Astrocyte (in vitro differentiated cells and primary cell): ENCODE results near the gene WDR83. TPM values are rescaled to one million over a fixed set of nuclear protein-coding genes. Genes with fewer than 3 reads are reported as not detected.

ENCODE experiments used
- DNase-seq: peaks from one replicate; pipeline ENCODE4 v3.0.0-alpha.2; 2010; ENCODE audit warnings: low read depth
- FAIRE-seq: peaks from 2 replicates; lab custom pipeline; 2011; peaks lifted over from hg19 to GRCh38; lab: Jason Lieb, UNC
- H2AFZ ChIP-seq: 2 replicates; pipeline ENCODE4 v1.6.0; 2012; ENCODE audit warnings: low read depth, low read length, inconsistent platforms
- H3K27ac ChIP-seq: 2 replicates; pipeline ENCODE4 v1.5.1; 2011; ENCODE audit warnings: low read depth, low read length, inconsistent platforms
- H3K27me3 ChIP-seq: 2 replicates; pipeline ENCODE4 v1.6.0; 2011; ENCODE audit warnings: low read length, inconsistent platforms; ENCODE audit not compliant: insufficient read depth
- H3K36me3 ChIP-seq: 2 replicates; pipeline ENCODE4 v1.5.1; 2011; ENCODE audit warnings: low read length, inconsistent platforms; ENCODE audit not compliant: insufficient read depth
- H3K4me1 ChIP-seq: 2 replicates; pipeline ENCODE4 v1.5.1; 2011; ENCODE audit warnings: low read length, inconsistent platforms; ENCODE audit not compliant: insufficient read depth
- H3K4me2 ChIP-seq: 2 replicates; pipeline ENCODE4 v1.6.0; 2012; ENCODE audit warnings: low read length, inconsistent platforms
- H3K4me3 ChIP-seq: 2 replicates; pipeline ENCODE4 v1.5.1; 2011; ENCODE audit warnings: low read depth, mild to moderate bottlenecking, low read length, inconsistent platforms; ENCODE audit not compliant: insufficient read depth
- H3K79me2 ChIP-seq: 2 replicates; pipeline ENCODE4 v1.6.0; 2012; ENCODE audit warnings: mild to moderate bottlenecking, low read length, inconsistent platforms; ENCODE audit not compliant: insufficient read depth
- H3K9ac ChIP-seq: 2 replicates; pipeline ENCODE4 v1.6.0; 2012; ENCODE audit warnings: mild to moderate bottlenecking, low read length, inconsistent platforms
- H3K9me3 ChIP-seq: 2 replicates; pipeline ENCODE4 v1.5.1; 2012; ENCODE audit warnings: low read depth, mild to moderate bottlenecking, low read length, inconsistent platforms; ENCODE audit not compliant: insufficient read depth
- H4K20me1 ChIP-seq: 2 replicates; pipeline ENCODE4 v1.6.0; 2012; ENCODE audit warnings: low read length, inconsistent platforms; ENCODE audit not compliant: insufficient read depth
- H3K27ac Mint-ChIP-seq: one replicate; pipeline ENCODE4 v1.8.0; 2021; ENCODE audit warnings: mild to moderate bottlenecking, mixed read lengths; ENCODE audit not compliant: unreplicated experiment
- H3K27me3 Mint-ChIP-seq: one replicate; pipeline ENCODE4 v1.8.0; 2021; ENCODE audit warnings: low read depth, mixed read lengths; ENCODE audit not compliant: unreplicated experiment
- H3K36me3 Mint-ChIP-seq: one replicate; pipeline ENCODE4 v1.8.0; 2021; ENCODE audit warnings: low read depth, mixed read lengths; ENCODE audit not compliant: unreplicated experiment
- H3K4me1 Mint-ChIP-seq: one replicate; pipeline ENCODE4 v1.8.0; 2021; ENCODE audit warnings: low read depth, mixed read lengths; ENCODE audit not compliant: unreplicated experiment
- H3K4me3 Mint-ChIP-seq: one replicate; pipeline ENCODE4 v1.8.0; 2021; ENCODE audit warnings: mild to moderate bottlenecking, moderate library complexity, mixed read lengths; ENCODE audit not compliant: unreplicated experiment
- H3K9me3 Mint-ChIP-seq: one replicate; pipeline ENCODE4 v1.8.0; 2021; ENCODE audit warnings: mild to moderate bottlenecking, mixed read lengths; ENCODE audit not compliant: unreplicated experiment
- CTCF ChIP-seq: IDR thresholded peaks from 2 replicates; pipeline ENCODE4 v1.5.1; 2011; ENCODE audit warnings: low read depth, mild to moderate bottlenecking, inconsistent platforms, low read length, moderate library complexity; ENCODE audit not compliant: insufficient read depth
- EZH2 ChIP-seq: IDR thresholded peaks from 2 replicates; pipeline ENCODE4 v1.6.1; 2012; ENCODE audit warnings: mild to moderate bottlenecking, low read length, inconsistent platforms; ENCODE audit not compliant: insufficient read depth
- total RNA-seq: library from RNA; stranded (reverse); gene quantifications from 2 replicates; pipeline ENCODE4 v1.2.1, GENCODE V29; 2021

The WDR83 gene
- total RNA-seq, 1 donor from 2014 or later: 13.3 TPM

- Histone ChIP-seq H3K4me3 (no peak overlapping the region), H3K27ac (no peak overlapping the region), H3K36me3 (peaks cover 35% of the 10 kb centered on the region), H4K20me1 (peaks cover 44% of the 10 kb centered on the region), H3K27me3 (no peaks in the 10 kb centered on the region), H3K9ac (no peak overlapping the region), H3K9me3 (no peaks in the 10 kb centered on the region), H3K79me2 (peaks cover 16% of the 10 kb centered on the region), H3K4me2 (no peak overlapping the region), H2AFZ (no peak overlapping the region), H3K4me1 (no peaks in the 10 kb centered on the region)
- H3K9me3 Mint-ChIP-seq: no peaks in the 10 kb centered on the region
- no peak for DNase-seq
- no peak for TF ChIP-seq CTCF
- TF ChIP-seq EZH2: no peak
- no peak overlapping the region for H3K27ac Mint-ChIP-seq
- no peaks in the 10 kb centered on the region for H3K4me1 Mint-ChIP-seq
- no peak for FAIRE-seq
- peaks cover 9% of the 10 kb centered on the region for H3K36me3 Mint-ChIP-seq
- H3K27me3 Mint-ChIP-seq: no peaks in the 10 kb centered on the region
- H3K4me3 Mint-ChIP-seq: no peak overlapping the region
Measured at GRCh38 chr19:12705654-12706331, 39.2 kb downstream of the WDR83 start.

GRCh38 chr19:12706332-12706718 lies 39.7 kb downstream of the WDR83 start:
- H3K4me1 Mint-ChIP-seq: no peaks in the 10 kb centered on the region
- H3K36me3 Mint-ChIP-seq: peaks cover 9% of the 10 kb centered on the region
- H3K27me3 Mint-ChIP-seq: no peaks in the 10 kb centered on the region
- Histone ChIP-seq H4K20me1 (peaks cover 47% of the 10 kb centered on the region), H2AFZ (no peak overlapping the region), H3K9ac (no peak overlapping the region), H3K27me3 (no peaks in the 10 kb centered on the region), H3K4me2 (no peak overlapping the region), H3K36me3 (peaks cover 38% of the 10 kb centered on the region), H3K27ac (no peak overlapping the region), H3K79me2 (peaks cover 16% of the 10 kb centered on the region), H3K4me1 (no peaks in the 10 kb centered on the region), H3K4me3 (no peak overlapping the region), H3K9me3 (no peaks in the 10 kb centered on the region)
- no peaks in the 10 kb centered on the region for H3K9me3 Mint-ChIP-seq
- H3K27ac Mint-ChIP-seq: no peak overlapping the region
- no peak for DNase-seq
- no peak overlapping the region for H3K4me3 Mint-ChIP-seq
- no peak for FAIRE-seq
- TF ChIP-seq EZH2: no peak
- no peak for TF ChIP-seq CTCF

GRCh38 chr19:12708641-12709040 lies 42.0 kb downstream of the WDR83 start:
- FAIRE-seq (no peak), DNase-seq (no peak)
- no peak overlapping the region for H3K27ac Mint-ChIP-seq
- H3K27ac ChIP-seq: no peak overlapping the region
- H3K27me3 ChIP-seq: no peaks in the 10 kb centered on the region
- no peaks in the 10 kb centered on the region for H3K9me3 ChIP-seq
- H3K4me1 Mint-ChIP-seq: no peaks in the 10 kb centered on the region
- no peaks in the 10 kb centered on the region for H3K4me1 ChIP-seq
- H3K36me3 Mint-ChIP-seq: peaks cover 2% of the 10 kb centered on the region
- H3K79me2 ChIP-seq: peaks cover 21% of the 10 kb centered on the region
- no peaks in the 10 kb centered on the region for H3K27me3 Mint-ChIP-seq
- no peak overlapping the region for H3K4me2 ChIP-seq
- H3K4me3 ChIP-seq: no peak overlapping the region
- H4K20me1 ChIP-seq: peaks cover 42% of the 10 kb centered on the region
- no peak overlapping the region for H2AFZ ChIP-seq
- H3K36me3 ChIP-seq: peaks cover 34% of the 10 kb centered on the region
- H3K9ac ChIP-seq: no peak overlapping the region
- no peaks in the 10 kb centered on the region for H3K9me3 Mint-ChIP-seq
- H3K4me3 Mint-ChIP-seq: no peak overlapping the region
- TF ChIP-seq EZH2: no peak
- TF ChIP-seq CTCF: no peak
